Natural killer cell (primary cell): Measurements from ENCODE around the gene TRIAP1. TPM values are rescaled to one million over a fixed set of nuclear protein-coding genes. Genes with fewer than 3 reads are reported as not detected.

ENCODE experiments used
- ATAC-seq, 3 donors: fragments of 150-1000 bp in 2 of 3; fragments of 200-7000 bp in 1 of 3; cut with Tn5 transposase; 1 replicate in 1 of 3; 2 replicates in 2 of 3; pipeline ENCODE4 v1.10.0; 2021; ENCODE audit warnings: mild to moderate bottlenecking in 2 of 3, moderate library complexity in 2 of 3
- DNase-seq, 2 donors: peaks; one replicate each; pipeline versions ENCODE4 v3.0.0 to v3.0.0-alpha.2; 2013 to 2021; ENCODE audit warnings: mixed read lengths in 1 of 2
- H3K27ac ChIP-seq: one replicate; pipeline ENCODE4 v1.5.1; 2013; ENCODE audit warnings: mild to moderate bottlenecking, low read length
- H3K27me3 ChIP-seq: one replicate; pipeline ENCODE4 v1.6.1; 2013; ENCODE audit warnings: low read length; ENCODE audit not compliant: control insufficient read depth, insufficient read depth
- H3K36me3 ChIP-seq: one replicate; pipeline ENCODE4 v1.6.1; 2013; ENCODE audit warnings: low read length; ENCODE audit not compliant: control insufficient read depth, insufficient read depth
- H3K4me1 ChIP-seq: one replicate; pipeline ENCODE4 v1.6.1; 2013; ENCODE audit warnings: low read length; ENCODE audit not compliant: control insufficient read depth, insufficient read depth
- H3K4me3 ChIP-seq: one replicate; pipeline ENCODE4 v1.5.1; 2013; ENCODE audit warnings: low read length
- H3K9me3 ChIP-seq: one replicate; pipeline ENCODE4 v1.6.1; 2013; ENCODE audit warnings: low read length; ENCODE audit not compliant: control insufficient read depth, insufficient read depth
- H3K27ac Mint-ChIP-seq, 2 donors: one replicate each; pipeline ENCODE4 v1.8.0; 2022; ENCODE audit warnings: mild to moderate bottlenecking in 2 of 2, mixed read lengths in 2 of 2, moderate library complexity in 1 of 2
- H3K27me3 Mint-ChIP-seq, 2 donors: one replicate each; pipeline ENCODE4 v1.8.0; 2022; ENCODE audit warnings: low read depth in 2 of 2, mixed read lengths in 2 of 2
- H3K36me3 Mint-ChIP-seq: one replicate; pipeline ENCODE4 v1.8.0; 2022; ENCODE audit warnings: mixed read lengths
- H3K4me1 Mint-ChIP-seq, 2 donors: one replicate each; pipeline ENCODE4 v1.8.0; 2022; ENCODE audit warnings: mixed read lengths in 2 of 2
- H3K4me3 Mint-ChIP-seq: one replicate; pipeline ENCODE4 v1.8.0; 2022; ENCODE audit warnings: mild to moderate bottlenecking, moderate library complexity, mixed read lengths
- H3K9me3 Mint-ChIP-seq, 2 donors: one replicate each; pipeline ENCODE4 v1.8.0; 2022; ENCODE audit warnings: mixed read lengths in 2 of 2
- CTCF ChIP-seq: fragments of 200-600 bp; IDR thresholded peaks from one replicate; pipeline ENCODE4 v1.8.0; 2022; ENCODE audit warnings: antibody characterized with exemption
- WGBS: methylation state at CpG from one replicate; pipeline ENCODE4 v1.1.7; 2013; ENCODE audit warnings: missing lambda C conversion rate; ENCODE audit not compliant: insufficient coverage; 5-methylcytosine and 5-hydroxymethylcytosine counted together
- intact Hi-C: fragments of 100-400 bp; cut with micrococcal nuclease; formaldehyde crosslinking; loops from one replicate; pipeline ENCODE4 v1.14.2; 2022
- total RNA-seq, 4 donors: library from RNA; stranded (reverse); fragments of 120-200 nt in 1 of 4; gene quantifications; one replicate each; pipeline versions ENCODE4 v1.2.3 to v1.2.4, GENCODE V29; 2013 to 2022

The TRIAP1 gene
- total RNA-seq, 3 donors from 2014 or later (not counting 1 experiment from before 2014, with no cell fraction given), result 21.3 to 25.8 (median 24.2) TPM

GRCh38 chr12:120473807-120474615, 27.8 kb upstream of the TRIAP1 start:
- H3K36me3 ChIP-seq, result no peaks in the 10 kb centered on the region
- TF ChIP-seq CTCF, result no peak
- no peak overlapping the region for H3K27ac ChIP-seq
- no peak overlapping the region for H3K4me3 ChIP-seq
- no peak for ATAC-seq
- Mint-ChIP-seq H3K4me3 (peak overlapping the region; percentile 17), H3K9me3 (no peaks in the 10 kb centered on the region), H3K36me3 (no peaks in the 10 kb centered on the region), H3K27ac (peak overlapping the region; percentile 60 to 65), H3K27me3 (no peaks in the 10 kb centered on the region), H3K4me1 (peaks cover 57 to 58% of the 10 kb centered on the region in 2 donors)
- WGBS, result 88% methylated on average over 5 of the region's 6 CpGs
- DNase-seq, result no peak
- H3K27me3 ChIP-seq, result no peaks in the 10 kb centered on the region
- intact Hi-C loops, result no loop called here
- no peaks in the 10 kb centered on the region for H3K9me3 ChIP-seq
- peaks cover 50% of the 10 kb centered on the region for H3K4me1 ChIP-seq

GRCh38 chr12:120472521-120472920, 26.3 kb upstream of the TRIAP1 start:
- H3K9me3 Mint-ChIP-seq, result no peaks in the 10 kb centered on the region
- no peak for TF ChIP-seq CTCF
- peak overlapping the region; percentile 69 for H3K4me3 Mint-ChIP-seq
- Histone ChIP-seq H3K4me1 (peaks cover 50% of the 10 kb centered on the region), H3K9me3 (no peaks in the 10 kb centered on the region), H3K4me3 (no peak overlapping the region), H3K27me3 (no peaks in the 10 kb centered on the region), H3K27ac (no peak overlapping the region), H3K36me3 (peaks cover 2% of the 10 kb centered on the region)
- H3K27me3 Mint-ChIP-seq, result no peaks in the 10 kb centered on the region
- ATAC-seq, result no peak
- DNase-seq, result no peak
- H3K27ac Mint-ChIP-seq, result peak overlapping the region; percentile 6 to 91
- H3K4me1 Mint-ChIP-seq, result peaks cover 69% of the 10 kb centered on the region in 2 donors
- H3K36me3 Mint-ChIP-seq, result no peaks in the 10 kb centered on the region
- intact Hi-C loops, result no loop called here

- Histone ChIP-seq H3K9me3 (no peaks in the 10 kb centered on the region), H3K27ac (peak overlapping the region; percentile 82), H3K4me1 (peaks cover 48% of the 10 kb centered on the region), H3K27me3 (no peaks in the 10 kb centered on the region), H3K36me3 (peaks cover 15% of the 10 kb centered on the region), H3K4me3 (peak overlapping the region; percentile 77)
- no peak for TF ChIP-seq CTCF
- no peaks in the 10 kb centered on the region for H3K9me3 Mint-ChIP-seq
- intact Hi-C loops, result no loop called here
- peaks cover 77 to 78% of the 10 kb centered on the region in 2 donors for H3K4me1 Mint-ChIP-seq
- peak overlapping the region; percentile 95 for H3K4me3 Mint-ChIP-seq
- peak overlapping the region; percentile 91 to 97 for H3K27ac Mint-ChIP-seq
- WGBS, result 71% methylated on average over 26 of the region's 26 CpGs
- DNase-seq, result peak in 1 of 2 donors; percentile 48
- peak; percentile 13 to 42 (median 15) for ATAC-seq
- peaks cover 3% of the 10 kb centered on the region for H3K36me3 Mint-ChIP-seq
- H3K27me3 Mint-ChIP-seq, result no peaks in the 10 kb centered on the region
These were observed 24.1 kb upstream of the TRIAP1 start for GRCh38 chr12:120470150-120470784.
